Endodermal cell (in vitro differentiated cells): ENCODE results near the gene MEPE. TPM values are rescaled to one million over a fixed set of nuclear protein-coding genes. Genes with fewer than 3 reads are reported as not detected.

Source experiments
- DNase-seq: peaks from one replicate; pipeline ENCODE4 v3.0.0-alpha.2; 2017
- H3K27ac ChIP-seq: 2 replicates; pipeline ENCODE4 v1.5.1; 2013; ENCODE audit warnings: mild to moderate bottlenecking, low read depth, low read length, moderate library complexity
- H3K27me3 ChIP-seq: 2 replicates; pipeline ENCODE4 v1.6.1; 2013; ENCODE audit warnings: mild to moderate bottlenecking, low read length, moderate library complexity; ENCODE audit not compliant: insufficient read depth, control insufficient read depth, poor library complexity, severe bottlenecking
- H3K36me3 ChIP-seq: 2 replicates; pipeline ENCODE4 v1.7.0; 2013; ENCODE audit warnings: mild to moderate bottlenecking, low read length, moderate library complexity; ENCODE audit not compliant: control insufficient read depth, insufficient read depth
- H3K4me1 ChIP-seq: one replicate; pipeline ENCODE4 v1.7.0; 2013; ENCODE audit warnings: low read length; ENCODE audit not compliant: control insufficient read depth, insufficient read depth
- H3K4me3 ChIP-seq: 2 replicates; pipeline ENCODE4 v1.5.1; 2013; ENCODE audit warnings: mild to moderate bottlenecking, low read length, moderate library complexity
- H3K9ac ChIP-seq: 2 replicates; pipeline ENCODE4 v1.6.1; 2013; ENCODE audit warnings: mild to moderate bottlenecking, low read length, moderate library complexity; ENCODE audit not compliant: poor library complexity, severe bottlenecking; ENCODE audit errors: extremely low read depth
- H3K9me3 ChIP-seq: 2 replicates; pipeline ENCODE4 v1.6.1; 2013; ENCODE audit warnings: mild to moderate bottlenecking, low read length, moderate library complexity; ENCODE audit not compliant: control insufficient read depth
- H3K27ac Mint-ChIP-seq: 2 replicates; pipeline ENCODE4 v1.8.0; 2020; ENCODE audit warnings: mixed read lengths
- H3K27me3 Mint-ChIP-seq: 2 replicates; pipeline ENCODE4 v1.8.0; 2021; ENCODE audit warnings: mild to moderate bottlenecking, mixed read lengths; ENCODE audit not compliant: insufficient read depth
- H3K36me3 Mint-ChIP-seq: 2 replicates; pipeline ENCODE4 v1.8.0; 2020; ENCODE audit warnings: low read depth, mixed read lengths
- H3K4me1 Mint-ChIP-seq: 2 replicates; pipeline ENCODE4 v1.8.0; 2020; ENCODE audit warnings: mixed read lengths
- H3K4me3 Mint-ChIP-seq: 2 replicates; pipeline ENCODE4 v1.8.0; 2020; ENCODE audit warnings: mild to moderate bottlenecking, moderate library complexity, mixed read lengths
- H3K9me3 Mint-ChIP-seq: 2 replicates; pipeline ENCODE4 v1.8.0; 2020; ENCODE audit warnings: mild to moderate bottlenecking, mixed read lengths
- WGBS, 2 experiments: methylation state at CpG; one replicate each; pipeline versions ENCODE4 v1.1.5 to v1.1.7; 2013; ENCODE audit warnings: missing lambda C conversion rate in 2 of 2, mixed read lengths in 1 of 2; ENCODE audit not compliant: insufficient coverage in 1 of 2, insufficient read length in 1 of 2; 5-methylcytosine and 5-hydroxymethylcytosine counted together
- long read RNA-seq, 4 experiments: library from polyadenylated mRNA in 2 of 4; library from RNA in 1 of 4; library from capped mRNA in 1 of 4; stranded (forward) in 3 of 4; unstranded in 1 of 4; transcript quantifications; one replicate each; pipeline ENCODE4 v2.0.0, GENCODE V29; 2020 to 2021; ENCODE audit warnings: inconsistent platforms in 1 of 4
- polyA plus RNA-seq, 2 experiments: library from polyadenylated mRNA; stranded (reverse); fragments of 50-300 nt; gene quantifications; one replicate each; pipeline ENCODE4 v1.2.3, GENCODE V29; 2013
- total RNA-seq, 2 donors: library from RNA; stranded (reverse); fragmentation: NEBNext Ultra II Directional in 1 of 2; extraction: Animal tissue kit (Norgen Biotek cat#: 25700) in 1 of 2; gene quantifications; 2 replicates in 1 of 2; 3 replicates in 1 of 2; pipeline ENCODE4 v1.2.1, GENCODE V29; 2021
- TF ChIP-seq, protein P1 (sequence below): fragments of 200-600 bp; sonication (generic); conservative IDR thresholded peaks from 2 replicates; pipeline ENCODE4 v1.5.0; 2021; ENCODE audit warnings: antibody characterized with exemption, mild to moderate bottlenecking

MEPE gene, protein sequence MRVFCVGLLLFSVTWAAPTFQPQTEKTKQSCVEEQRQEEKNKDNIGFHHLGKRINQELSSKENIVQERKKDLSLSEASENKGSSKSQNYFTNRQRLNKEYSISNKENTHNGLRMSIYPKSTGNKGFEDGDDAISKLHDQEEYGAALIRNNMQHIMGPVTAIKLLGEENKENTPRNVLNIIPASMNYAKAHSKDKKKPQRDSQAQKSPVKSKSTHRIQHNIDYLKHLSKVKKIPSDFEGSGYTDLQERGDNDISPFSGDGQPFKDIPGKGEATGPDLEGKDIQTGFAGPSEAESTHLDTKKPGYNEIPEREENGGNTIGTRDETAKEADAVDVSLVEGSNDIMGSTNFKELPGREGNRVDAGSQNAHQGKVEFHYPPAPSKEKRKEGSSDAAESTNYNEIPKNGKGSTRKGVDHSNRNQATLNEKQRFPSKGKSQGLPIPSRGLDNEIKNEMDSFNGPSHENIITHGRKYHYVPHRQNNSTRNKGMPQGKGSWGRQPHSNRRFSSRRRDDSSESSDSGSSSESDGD
- under 1 TPM; 0.37 to 0.89 TPM for total RNA-seq
- not detected for polyA plus RNA-seq (2013, experiment 1 of 2)
- not detected for polyA plus RNA-seq (2013, experiment 2 of 2)
- long read RNA-seq, experiment 1, result 0 reads
- long read RNA-seq, experiment 2, partial matches to known transcripts, result 0 of 1 reads
- long read RNA-seq, experiment 2, other reads (novel, unspliced or antisense), result 0 of 1 reads
- long read RNA-seq, experiment 3, partial matches to known transcripts, result 0 of 1 reads
- long read RNA-seq, experiment 3, other reads (novel, unspliced or antisense), result 0 of 1 reads
- long read RNA-seq, experiment 4, partial matches to known transcripts, result 0 of 1 reads
- long read RNA-seq, experiment 4, other reads (novel, unspliced or antisense), result 0 of 1 reads

DNA sequence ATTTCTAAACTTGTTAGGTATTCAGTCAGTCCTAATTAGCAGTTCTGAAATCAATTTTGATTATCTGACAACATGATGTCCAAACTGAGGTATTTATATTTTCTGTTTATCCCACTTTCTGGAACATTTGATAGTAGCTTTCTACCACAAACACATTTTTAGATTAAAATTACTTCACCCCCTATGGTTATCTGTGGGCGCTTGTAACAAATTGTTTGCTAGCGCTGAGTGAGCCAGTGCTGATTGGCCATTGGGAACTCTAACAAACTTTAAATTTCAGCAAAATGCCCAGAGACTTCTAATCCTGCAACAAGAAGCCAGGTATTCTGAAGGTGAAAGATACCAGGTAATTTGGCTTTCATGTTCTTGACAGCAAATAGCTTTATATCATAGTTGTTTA is at the start of gene MEPE:
Gene MEPE, plus strand, starts transcription at position 301 of the 400 bp plus-strand sequence. CDS start 1,746 bp downstream, outside the sequence.
- WGBS, 2 experiments, result 94 to 100% methylated on average over 2 of the region's 2 CpGs

DNA sequence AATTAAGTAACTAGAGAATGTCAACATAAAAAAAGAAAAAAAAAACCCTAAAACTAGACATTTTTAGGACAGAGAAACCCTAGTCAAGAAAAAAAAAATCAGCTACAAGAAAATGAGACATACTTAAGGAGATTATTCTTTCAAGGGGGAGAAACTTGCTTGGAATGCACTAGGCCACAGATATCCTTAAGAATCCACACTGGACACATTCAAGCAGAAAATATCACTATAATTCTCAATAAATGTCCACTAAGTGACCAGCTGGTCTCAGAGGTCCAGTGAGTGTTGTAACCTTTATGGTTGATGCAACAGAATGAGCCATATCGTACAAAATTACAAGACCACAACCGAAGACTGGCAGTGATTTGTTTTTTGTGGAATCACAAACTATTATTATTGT is 49.0 kb upstream of the MEPE start:
- no peak overlapping the region for H3K4me3 Mint-ChIP-seq
- TF ChIP-seq, protein P1, sequence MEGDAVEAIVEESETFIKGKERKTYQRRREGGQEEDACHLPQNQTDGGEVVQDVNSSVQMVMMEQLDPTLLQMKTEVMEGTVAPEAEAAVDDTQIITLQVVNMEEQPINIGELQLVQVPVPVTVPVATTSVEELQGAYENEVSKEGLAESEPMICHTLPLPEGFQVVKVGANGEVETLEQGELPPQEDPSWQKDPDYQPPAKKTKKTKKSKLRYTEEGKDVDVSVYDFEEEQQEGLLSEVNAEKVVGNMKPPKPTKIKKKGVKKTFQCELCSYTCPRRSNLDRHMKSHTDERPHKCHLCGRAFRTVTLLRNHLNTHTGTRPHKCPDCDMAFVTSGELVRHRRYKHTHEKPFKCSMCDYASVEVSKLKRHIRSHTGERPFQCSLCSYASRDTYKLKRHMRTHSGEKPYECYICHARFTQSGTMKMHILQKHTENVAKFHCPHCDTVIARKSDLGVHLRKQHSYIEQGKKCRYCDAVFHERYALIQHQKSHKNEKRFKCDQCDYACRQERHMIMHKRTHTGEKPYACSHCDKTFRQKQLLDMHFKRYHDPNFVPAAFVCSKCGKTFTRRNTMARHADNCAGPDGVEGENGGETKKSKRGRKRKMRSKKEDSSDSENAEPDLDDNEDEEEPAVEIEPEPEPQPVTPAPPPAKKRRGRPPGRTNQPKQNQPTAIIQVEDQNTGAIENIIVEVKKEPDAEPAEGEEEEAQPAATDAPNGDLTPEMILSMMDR, result no peak
- H3K4me3 ChIP-seq, result no peak overlapping the region
- no peaks in the 10 kb centered on the region for H3K36me3 ChIP-seq
- H3K27ac Mint-ChIP-seq, result no peak overlapping the region
- H3K27me3 ChIP-seq, result no peaks in the 10 kb centered on the region
- H3K9ac ChIP-seq, result no peak overlapping the region
- no peaks in the 10 kb centered on the region for H3K9me3 Mint-ChIP-seq
- H3K4me1 ChIP-seq, result no peaks in the 10 kb centered on the region
- 96 to 100% methylated on average over 1 to 2 of the region's 2 CpGs for WGBS, 2 experiments
- no peak for DNase-seq
- no peaks in the 10 kb centered on the region for H3K4me1 Mint-ChIP-seq
- H3K27ac ChIP-seq, result no peak overlapping the region
- no peaks in the 10 kb centered on the region for H3K9me3 ChIP-seq
- no peaks in the 10 kb centered on the region for H3K27me3 Mint-ChIP-seq
- no peaks in the 10 kb centered on the region for H3K36me3 Mint-ChIP-seq

More for the DNA sequence above, at the start of gene MEPE:
- Histone ChIP-seq H3K9me3 (no peaks in the 10 kb centered on the region), H3K4me3 (peak within 1 kb of the TSS; percentile 32), H3K4me1 (peaks cover 5% of the 10 kb centered on the region), H3K27ac (no peak within 1 kb of the TSS), H3K27me3 (no peaks in the 10 kb centered on the region), H3K36me3 (no peaks in the 10 kb centered on the region), H3K9ac (no peak within 1 kb of the TSS)
- no peaks in the 10 kb centered on the region for H3K27me3 Mint-ChIP-seq
- DNase-seq, result no peak
- H3K36me3 Mint-ChIP-seq, result no peaks in the 10 kb centered on the region
- TF ChIP-seq, protein P1, result no peak
- H3K27ac Mint-ChIP-seq, result peak within 1 kb of the TSS; percentile 35
- no peak within 1 kb of the TSS for H3K4me3 Mint-ChIP-seq
- H3K9me3 Mint-ChIP-seq, result no peaks in the 10 kb centered on the region
- peaks cover 26% of the 10 kb centered on the region for H3K4me1 Mint-ChIP-seq

DNA sequence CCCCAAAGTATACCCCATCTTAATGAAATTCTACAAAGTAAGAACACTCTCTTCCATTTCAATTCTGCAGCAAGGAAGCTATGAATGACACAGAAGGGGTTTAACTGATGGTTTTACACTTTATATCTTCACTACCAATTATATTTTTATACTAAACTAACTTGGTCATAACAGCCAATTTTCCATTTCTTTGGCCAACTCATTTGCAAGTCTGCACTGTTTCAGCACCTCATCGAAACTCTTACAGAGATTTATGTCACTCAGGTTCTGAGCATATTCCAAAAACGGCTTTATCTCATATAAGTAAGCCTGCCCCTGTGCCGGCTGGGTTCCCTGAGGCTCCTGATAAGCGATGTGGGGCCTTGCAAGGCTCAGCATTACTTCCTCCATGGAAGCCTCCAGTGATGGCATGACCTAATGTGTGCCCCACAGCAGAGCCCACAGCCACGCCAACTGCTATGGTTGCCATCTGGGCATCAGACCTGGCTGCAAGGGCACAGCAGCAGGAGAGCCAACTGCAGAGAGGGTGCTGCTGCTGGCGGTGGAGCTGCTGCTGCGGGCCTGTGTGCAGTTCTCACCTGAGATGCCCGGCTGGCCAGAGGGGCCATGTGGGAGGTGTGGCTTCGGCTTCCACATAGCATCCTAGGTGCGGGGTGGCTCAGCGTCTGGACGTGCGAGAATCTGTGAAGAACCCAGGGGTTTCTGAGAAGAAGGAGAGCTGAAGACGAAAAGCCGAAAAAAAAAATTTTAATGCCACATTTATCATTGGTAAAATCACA is 46.8 kb upstream of the MEPE start:
- TF ChIP-seq, protein P1, result no peak
- Histone ChIP-seq H3K27ac (no peak overlapping the region), H3K4me3 (no peak overlapping the region), H3K36me3 (no peaks in the 10 kb centered on the region), H3K4me1 (no peaks in the 10 kb centered on the region), H3K9me3 (no peaks in the 10 kb centered on the region), H3K9ac (no peak overlapping the region), H3K27me3 (no peaks in the 10 kb centered on the region)
- WGBS, 2 experiments, result 92 to 95% methylated on average over 9 to 15 of the region's 15 CpGs
- Mint-ChIP-seq H3K27me3 (no peaks in the 10 kb centered on the region), H3K36me3 (no peaks in the 10 kb centered on the region), H3K27ac (no peak overlapping the region), H3K4me3 (no peak overlapping the region), H3K9me3 (no peaks in the 10 kb centered on the region), H3K4me1 (no peaks in the 10 kb centered on the region)
- DNase-seq, result no peak
